ENCODE measurements around the gene TLR10.
A peak's percentile ranks its signal among the peaks of the same experiment; 100 is the strongest.

TLR10 gene

DNA sequence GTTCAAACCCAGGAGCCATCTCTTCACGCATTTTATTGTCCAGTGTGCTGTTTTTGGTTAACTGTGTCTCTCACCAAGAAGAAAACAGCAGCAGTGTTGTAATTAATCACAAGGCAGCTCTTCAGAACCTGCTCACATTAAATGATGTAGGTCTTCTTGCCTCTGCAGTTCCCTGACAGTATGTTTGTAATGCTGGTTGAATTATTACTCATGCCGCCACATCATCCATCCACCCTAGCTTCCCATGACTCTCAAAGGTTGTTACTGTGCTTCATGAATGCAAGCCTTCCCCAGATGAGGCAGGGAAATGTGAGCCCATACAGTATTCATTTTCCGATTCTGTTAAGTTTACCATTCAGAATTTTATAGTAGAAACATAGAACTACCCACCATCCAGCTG lies 17.4 kb downstream of the TLR10 start:
- DNase-seq = no peak

DNA sequence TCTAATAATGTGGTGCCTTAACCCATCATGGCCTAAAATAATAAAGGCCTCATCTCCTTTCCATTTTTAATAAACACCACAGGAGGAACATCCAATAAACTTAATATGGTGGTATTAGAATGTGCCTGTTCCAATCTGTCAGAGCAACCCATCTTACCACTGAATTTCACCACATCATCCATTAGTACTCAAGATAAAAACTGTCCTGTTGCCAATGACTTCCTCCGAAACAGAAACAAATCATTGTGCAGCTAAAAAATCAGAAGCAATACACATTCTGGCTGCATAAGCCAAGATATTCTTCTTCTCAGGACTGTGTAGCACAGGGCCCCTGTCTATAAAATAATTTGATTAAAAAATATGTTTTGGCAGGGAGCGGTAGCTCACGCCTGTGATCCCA lies 18.5 kb downstream of the TLR10 start:
- no peak for DNase-seq

DNA sequence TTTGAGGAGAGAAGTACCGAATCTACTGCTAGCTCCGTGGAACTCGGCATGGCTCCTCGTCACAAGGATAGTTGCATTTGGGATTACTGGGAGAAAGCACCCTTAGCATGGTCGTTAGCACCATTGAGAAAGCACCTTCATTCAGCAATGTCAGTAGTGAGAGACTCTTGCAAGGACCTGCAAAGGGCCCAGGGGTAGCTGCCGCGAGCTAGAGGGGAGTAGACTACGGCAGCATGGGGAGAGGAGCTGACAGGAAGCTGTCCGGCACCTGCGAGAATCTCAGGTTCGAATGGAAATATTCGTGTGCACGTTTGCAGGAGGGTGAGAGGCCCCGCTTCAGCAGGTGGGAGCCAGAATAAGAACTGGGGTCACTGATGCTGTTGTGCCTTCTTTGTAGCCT lies 20.2 kb downstream of the TLR10 start:
- DNase-seq = no peak

DNA sequence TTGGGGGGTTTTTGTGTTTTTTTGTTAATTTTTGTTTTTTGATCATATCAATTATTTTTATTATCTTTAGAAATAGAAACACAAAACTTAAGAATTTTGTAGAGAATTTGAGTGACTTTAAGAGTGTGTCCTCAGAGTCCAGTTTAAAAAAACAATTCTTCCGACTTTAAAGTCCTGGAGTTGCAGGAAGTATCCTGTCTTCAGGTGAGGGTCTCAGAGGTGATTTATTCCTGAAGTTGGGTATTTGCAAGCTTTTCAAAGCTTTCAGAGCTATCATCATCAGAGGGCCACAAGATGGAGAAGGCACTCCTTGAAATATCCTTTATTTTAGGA lies 23.0 kb downstream of the TLR10 start:
- no peak for DNase-seq

DNA sequence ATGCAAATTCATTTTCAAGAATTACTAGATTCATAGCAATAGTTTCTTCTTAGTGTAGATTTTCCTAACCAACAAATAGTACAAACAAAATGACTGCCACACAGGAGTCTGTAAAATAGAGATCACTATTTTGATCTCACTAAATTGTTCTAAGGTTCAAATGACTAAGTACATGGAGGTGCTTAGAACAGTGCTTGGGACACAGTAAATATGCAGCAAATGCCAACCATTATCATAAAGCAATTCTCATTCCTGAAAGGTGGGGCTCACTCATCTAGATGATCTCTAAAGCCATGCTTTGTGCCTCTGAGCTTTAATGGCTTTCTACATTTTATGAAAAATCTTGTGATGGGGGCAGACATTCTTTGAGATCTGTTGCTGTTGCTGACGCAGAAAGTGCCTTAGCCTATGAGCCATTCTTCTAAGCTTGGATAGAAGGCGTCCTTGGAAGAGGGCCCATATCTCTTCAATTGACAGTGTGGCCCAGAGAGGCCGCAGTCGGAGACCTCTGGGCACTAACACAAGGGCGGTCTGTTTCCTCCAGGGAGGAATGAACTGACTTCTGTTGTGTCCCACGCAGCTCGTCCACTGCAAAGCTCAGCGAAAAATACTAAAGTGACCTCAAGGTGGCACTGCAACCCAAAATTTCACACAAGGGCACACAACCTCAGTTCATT lies 23.5 kb downstream of the TLR10 start:
- DNase-seq = peak; percentile 72

DNA sequence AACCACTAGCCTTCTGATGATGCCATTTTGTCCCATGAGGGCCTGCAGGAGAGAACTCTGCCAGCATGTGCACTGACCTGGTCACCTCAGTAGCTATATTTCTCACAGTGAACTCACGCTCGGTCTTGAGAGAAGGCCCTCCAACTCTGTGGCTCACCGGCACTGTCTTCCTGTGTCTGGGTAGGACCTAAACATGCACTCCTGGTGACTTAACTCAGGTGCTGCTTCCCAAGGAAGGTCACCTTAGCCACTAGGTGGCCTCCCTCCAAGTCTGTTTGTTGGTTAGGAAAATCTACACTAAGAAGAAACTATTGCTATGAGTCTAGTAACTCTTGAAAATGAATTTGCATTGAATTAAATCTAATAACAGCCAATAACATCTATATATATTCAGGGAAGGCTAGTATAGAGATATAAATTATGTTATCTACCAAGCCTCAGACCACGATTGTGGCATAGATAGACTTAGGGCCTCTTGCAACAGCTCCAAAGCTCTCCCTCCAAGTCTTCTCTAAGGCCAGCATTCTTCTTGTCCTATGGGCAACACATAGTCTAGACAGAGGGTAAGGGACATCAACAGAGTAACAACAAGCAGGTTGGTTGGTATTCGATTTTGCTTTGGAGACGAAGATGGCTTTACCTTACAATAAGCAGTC lies 24.7 kb downstream of the TLR10 start:
- no peak for DNase-seq

DNA sequence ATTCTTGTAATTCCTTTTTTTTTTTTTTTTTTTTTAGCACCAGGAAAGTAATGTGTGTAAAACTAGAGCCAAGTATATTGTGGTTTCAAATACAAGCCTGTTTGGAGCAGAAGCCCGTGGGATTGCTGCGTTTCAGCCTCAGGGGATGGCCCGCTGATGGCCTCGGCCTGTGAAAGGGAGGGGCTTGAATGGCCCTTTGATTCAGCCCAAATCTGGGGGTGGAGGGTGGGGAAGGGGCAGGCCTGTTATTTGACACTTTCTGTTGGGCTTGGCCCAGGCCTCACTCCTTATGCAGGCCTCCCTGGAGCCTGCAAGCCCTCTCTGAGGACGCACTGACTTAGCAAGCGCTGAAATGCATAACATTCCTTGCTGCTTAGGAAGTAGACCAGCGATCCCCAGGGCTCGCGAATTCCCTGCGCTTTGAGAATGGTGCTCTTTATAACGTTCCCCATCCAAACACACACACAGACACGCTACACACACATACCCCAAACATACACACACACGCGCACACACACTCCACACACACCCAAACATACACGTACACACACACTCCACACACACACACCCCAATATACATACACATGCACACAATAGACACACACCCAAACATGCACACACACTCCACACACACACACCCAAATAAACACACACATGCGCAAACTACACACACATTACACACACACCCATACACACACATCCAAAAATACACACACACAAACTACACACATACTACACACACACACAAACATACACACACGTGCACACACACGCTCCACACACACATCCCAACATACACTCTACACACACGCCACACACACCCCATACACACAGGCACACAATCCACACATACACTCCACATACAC lies 29.6 kb downstream of the TLR10 start:
- peak; percentile 95 for DNase-seq

DNA sequence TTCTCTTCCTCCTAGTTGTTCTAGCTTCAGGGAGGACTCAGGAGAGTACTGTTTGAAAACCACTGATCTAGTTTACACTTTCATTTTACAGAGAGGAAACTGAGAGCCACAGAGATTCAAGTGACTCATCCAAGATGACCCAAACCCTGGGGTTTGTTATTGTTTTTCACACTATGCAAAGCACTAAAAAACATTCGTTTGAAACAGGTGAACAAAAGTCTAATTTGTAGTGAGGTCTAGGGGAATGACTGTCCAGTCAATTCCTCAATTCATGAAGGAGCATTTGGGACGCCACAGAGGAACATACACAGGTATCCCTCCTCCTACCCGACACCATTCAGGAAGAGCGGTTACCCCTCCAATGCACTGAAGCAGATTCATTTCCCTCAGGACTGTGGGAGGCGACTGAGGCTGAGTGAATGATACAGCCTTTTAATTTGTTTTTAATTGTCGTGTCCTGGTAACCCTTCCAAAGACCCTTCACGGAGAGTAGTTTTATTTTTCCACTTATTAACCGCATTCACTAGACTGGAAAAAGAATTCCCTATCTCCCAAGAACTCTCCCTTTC lies 30.3 kb downstream of the TLR10 start:
- no peak for DNase-seq

DNA sequence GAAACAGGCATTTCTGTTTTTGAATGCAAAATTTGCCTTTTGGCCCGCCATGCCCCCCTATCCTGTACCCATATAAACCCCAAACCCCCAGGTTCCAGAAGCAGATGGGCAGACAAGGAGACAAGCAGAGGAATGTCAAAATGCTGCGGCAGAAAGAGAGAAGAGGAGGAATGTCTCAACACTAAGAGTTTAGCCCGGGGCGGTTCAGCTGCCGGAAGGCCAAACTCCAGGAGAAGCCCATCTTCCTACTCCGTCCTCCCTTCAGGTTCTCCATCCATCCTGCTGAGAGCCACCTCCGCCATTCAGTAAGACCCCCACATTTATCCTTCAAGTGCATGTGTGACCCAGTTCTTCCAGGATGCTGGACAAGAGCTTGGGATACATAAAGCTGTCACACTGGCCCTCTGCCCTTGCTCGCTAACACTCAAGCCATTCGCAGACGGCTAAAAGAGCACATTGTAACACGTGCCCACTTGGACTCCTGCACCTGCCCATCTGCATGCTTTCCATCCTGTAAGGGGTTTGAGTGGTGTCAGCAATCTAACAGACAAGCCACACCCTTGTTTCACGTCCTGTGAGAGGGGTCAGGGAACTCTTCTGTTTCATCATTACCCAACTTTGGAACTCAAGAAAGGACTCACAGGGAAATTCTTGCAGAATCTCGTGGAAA lies 31.3 kb downstream of the TLR10 start:
- DNase-seq = peak; percentile 35

DNA sequence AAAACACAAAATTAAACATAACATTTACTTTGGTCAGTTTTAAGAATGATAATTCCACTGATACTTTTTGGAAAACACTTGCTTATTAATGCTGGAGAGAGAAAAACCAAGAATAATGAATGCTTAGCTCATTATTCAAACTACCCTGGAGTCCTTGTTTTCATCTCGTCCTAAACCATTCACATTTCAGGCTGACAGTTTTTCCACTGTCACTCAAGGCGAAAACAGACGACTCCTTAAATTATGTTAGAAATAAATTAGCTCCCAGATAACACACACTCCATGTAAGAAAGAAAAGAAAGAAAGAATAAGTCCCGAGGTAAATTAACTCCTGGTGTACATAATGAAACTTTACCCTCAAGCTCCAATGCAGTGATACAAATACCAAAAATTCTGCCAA lies 33.5 kb downstream of the TLR10 start:
- no peak for DNase-seq

DNA sequence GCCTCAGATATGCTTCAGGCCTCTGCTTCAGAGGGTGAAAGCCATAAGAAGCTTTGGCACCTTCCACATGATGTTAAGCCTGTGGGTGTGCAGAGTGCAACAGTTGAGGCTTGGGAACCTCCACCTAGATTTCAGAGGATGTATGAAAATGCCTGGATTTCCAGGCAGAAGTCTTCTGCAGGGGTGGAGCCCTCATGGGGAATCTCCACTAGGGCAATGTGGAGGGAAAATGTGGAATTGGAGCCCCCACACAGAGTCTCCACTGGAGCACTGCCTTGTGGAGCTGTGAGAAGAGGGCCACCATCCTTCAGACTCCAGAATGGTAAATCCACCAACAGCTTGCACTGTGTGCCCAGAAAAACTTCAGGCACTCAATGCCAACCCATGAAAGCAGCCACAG lies 35.2 kb downstream of the TLR10 start:
- no peak for DNase-seq

DNA sequence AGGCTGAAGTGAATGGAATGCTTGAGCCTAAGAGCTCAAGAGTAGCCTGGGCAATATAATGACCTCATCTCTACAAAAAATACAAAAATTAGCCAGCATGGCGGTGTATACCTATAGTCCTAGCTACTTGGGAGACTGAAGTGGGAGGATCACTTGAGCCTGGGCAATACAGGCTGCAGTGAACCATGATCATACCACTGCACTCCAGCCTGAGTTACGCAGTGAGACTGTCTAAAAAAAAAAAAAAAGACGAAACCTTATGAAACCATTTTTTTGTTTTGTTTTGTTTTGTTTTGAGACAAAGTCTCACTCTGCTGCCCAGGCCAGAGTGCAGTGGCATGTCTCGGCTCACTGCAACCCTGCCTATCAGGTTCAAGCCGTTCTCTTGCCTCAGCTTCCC lies 36.9 kb downstream of the TLR10 start:
- DNase-seq = no peak

DNA sequence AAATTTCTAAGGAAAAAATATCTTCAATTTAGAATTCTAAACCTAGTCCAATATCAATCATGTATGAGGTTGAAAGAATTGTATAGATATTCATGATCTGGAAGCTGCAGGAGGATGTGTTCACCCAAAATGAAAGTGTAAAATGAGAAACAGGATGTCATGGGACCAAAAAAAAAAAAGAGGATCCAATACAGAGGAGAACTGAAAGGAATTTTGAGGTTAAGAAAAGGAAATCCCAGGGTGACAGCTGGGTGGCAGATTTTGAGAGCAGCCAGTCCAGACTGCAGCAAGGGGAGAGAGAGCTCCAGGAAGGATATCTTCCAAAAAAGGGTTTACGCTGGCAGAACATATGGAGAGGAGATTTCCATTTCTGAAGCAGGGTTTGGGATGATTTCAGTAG lies 38.9 kb downstream of the TLR10 start:
- no peak for DNase-seq

DNA sequence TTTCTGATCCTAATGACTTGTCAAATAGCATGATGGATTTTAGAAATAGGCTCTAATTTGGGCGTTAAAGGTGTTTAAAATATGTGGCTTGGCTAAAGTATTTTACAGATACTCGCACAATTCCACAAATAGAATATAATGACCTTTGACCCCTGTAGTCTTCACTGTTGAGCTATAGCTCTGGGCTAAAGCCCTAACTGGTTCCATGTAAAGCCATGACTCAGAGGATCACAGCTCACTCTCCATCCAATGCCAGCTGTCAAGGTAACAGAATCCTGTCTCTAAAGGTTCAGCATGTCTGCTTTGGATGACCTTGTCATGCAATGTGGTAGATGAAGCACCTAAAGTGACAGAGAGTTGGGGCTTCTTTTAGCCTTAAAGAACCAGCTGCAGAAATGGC lies 42.5 kb downstream of the TLR10 start:
- no peak for DNase-seq

DNA sequence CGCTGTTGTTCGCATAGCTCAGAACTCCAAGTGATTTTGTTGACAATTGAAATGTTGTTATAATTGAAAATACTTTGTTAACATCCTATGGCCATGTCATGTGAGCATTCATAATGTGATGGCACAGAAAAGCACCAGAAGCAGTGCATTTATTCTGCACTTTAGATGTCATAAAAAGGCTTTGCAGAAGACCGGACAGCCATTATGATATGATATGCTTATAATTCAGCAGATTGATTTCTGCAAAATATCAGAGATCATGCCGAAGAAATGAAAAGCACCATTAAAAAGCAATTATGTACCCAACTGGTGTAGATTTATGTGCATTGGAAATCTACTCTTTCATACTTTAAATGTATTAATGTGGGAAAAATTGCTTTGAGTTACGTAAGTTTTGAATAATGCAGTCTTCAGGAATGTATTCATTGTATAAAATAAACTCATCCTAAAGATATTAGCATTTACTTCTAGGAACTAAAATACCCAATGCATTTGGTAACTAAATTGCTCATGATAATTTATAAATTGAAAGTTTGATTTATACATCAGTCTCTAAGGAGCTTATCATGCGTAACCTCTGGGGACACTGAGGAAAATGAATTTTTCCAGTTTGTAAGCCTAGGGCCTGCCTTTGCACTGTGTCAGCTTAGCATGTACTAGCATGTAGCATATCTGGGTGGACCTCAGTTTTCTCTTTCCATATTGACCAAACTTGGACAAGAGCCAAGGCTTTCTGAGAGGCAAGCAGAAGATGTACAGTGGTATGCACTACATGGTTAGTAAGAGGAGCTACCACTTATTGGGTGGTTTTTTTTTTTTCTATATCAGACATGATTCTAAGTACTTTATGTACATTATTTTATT lies 43.6 kb downstream of the TLR10 start:
- DNase-seq = no peak

DNA sequence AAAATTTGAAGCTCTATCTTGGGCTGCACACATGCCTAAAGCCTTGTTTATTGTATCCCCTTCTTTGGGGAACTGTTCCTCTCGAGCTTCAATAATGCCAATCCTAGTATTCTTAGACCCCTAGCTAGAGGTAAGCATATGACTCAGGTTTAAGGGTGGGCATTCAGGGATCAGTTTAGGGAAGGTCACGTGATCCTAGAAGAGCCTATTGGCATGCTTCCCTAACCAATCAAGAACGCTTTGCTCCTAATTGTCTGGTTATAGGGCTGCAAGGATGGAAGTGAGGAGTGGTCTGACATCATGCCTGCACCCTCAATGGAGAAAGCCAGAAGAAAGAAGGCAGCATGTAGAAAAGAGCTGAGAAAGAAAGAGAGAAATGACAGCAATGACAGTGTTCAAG lies 46.9 kb downstream of the TLR10 start:
- no peak for DNase-seq

DNA sequence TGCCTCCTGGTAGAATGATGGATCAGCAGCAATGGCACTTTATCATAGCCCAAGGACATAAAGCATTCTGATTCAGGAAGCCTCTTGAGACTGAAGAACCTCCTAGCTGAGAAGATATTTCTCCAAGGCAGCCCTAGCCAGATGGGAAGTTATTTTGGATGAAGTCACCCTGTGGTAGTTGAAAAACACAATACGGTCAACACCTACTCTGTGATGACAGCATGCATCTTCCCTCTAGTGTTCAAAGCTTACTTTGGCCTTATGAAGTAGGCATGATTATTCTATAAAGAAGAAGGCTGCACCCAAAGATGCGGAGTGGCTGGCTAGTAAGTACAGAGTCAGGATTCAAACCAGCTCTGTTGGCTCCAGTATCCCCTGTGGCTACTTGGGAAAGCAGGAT lies 47.9 kb downstream of the TLR10 start:
- DNase-seq = no peak

DNA sequence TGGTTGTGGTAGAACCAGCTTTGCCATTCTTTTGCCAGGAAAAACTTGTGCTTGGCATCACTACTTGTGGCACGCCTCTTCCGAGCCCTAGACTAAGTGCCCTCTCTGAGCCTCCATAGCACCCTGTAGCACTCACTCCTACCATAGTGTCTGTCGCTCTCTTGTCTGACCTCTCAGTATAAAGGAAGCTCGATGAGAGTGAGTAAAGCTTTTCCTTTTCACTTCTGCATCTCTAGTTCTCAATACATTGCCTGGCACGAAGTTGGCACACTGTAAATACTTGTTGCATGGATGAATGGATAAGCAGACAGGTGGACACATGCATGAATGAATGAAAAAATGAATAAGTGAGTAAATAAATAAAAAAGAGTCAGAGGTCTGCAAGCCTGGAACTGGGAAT lies 48.3 kb downstream of the TLR10 start:
- DNase-seq = no peak

DNA sequence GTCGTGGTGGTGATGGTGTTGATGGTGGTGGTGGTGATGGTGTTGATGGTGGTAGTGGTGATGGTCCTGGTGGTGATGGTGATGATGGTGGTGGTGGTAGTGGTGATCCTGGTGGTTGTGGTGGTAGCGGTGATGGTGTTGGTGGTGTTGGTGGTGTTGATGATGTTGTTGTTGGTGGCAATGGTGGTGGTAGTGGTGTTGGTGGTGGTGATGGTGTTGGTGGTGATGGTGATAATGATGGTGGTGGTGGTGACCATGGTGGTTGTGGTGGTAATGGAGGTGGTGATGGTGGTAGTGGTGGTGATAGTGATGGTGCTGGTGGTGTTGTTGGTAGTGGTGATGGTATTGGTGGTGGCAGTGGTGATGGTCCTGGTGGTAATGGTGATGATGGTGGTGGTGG lies 49.1 kb downstream of the TLR10 start:
- DNase-seq = no peak

DNA sequence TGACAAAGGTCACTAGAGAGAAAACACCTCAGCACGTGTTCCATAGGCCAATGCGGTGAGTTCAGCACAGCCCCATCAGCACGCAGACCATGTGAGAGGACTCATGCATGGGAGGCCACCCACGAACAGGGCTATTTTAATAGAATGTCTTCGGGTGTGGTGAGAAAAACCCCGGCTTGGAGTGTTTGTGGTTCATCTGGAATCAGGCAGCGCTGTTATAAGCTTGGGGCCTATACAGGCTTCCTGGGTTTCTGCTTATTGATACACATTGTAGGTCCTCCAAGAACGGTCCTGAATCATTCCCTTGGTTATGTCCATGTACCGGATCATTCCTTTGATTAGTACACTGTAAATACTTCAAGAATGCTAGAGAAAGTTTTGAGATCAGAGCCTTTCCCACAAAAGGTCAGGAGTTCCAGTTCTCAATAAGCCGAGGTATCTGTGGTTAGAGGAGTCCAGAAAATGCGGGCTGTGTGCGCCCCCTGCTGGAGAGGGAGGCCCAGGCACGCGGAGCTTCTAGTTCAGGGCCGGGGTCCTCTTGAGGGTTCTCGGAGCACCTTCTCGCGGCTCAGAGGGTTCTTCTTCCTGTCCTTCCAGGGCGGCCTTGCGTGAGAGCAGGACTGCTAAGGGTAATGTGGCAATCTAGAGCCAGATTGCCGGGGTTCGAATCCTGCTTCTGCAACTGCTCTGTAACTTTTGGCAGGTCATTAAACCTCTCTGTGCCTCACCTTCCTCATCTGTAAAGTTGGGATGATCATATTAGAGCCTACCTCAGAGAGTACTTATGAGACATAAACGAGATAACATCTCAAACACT lies 51.8 kb downstream of the TLR10 start:
- peak; percentile 84 for DNase-seq

DNA sequence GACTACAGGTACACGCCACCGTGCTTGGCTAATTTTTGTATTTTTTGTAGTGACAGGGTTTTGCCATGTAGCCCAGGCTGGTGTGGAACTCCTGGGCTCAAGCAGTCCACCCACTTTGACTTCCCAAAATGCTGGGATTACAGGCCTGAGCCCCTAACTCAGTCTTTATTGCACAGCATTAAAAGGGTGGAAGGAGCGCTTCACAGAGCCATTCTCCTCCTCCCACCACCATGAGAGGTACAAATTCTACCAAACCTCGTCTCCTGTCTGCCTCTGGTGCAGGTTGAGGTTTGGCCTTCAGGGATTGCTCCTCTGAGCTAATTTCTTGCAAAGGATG lies 52.3 kb downstream of the TLR10 start:
- DNase-seq = no peak

All from right hindlimb (tissue), 1 donor.